Esophagus muscularis mucosa (tissue), 4 donors: ENCODE results near the gene MDFIC.

Source experiments
- CTCF ChIP-seq, 3 experiments: fragments of 200-600 bp in 2 of 3; fragments of 450-650 bp in 1 of 3; sonication (generic) in 2 of 3; IDR thresholded peaks; one replicate each; pipeline ENCODE4 v1.5.1; 2017 to 2019; ENCODE audit warnings: antibody characterized with exemption in 3 of 3, mild to moderate bottlenecking in 2 of 3, moderate library complexity in 1 of 3
- EP300 ChIP-seq: sonication (generic); formaldehyde crosslinking; IDR thresholded peaks from one replicate; pipeline ENCODE4 v1.6.1; 2017; ENCODE audit warnings: antibody characterized with exemption
- POLR2AphosphoS5 ChIP-seq, 2 donors: sonication (generic); formaldehyde crosslinking; IDR thresholded peaks; one replicate each; pipeline ENCODE4 v1.6.1; 2017; ENCODE audit warnings: antibody characterized with exemption in 2 of 2

- TF ChIP-seq EP300: no peak
- TF ChIP-seq CTCF (IDR thresholded peaks at IDR 0.05): no peak
- TF ChIP-seq POLR2AphosphoS5 (IDR thresholded peaks at IDR 0.05): no peak
These were observed 18.3 kb downstream of the MDFIC start for GRCh38 chr7:114940220-114940619.
